DMS153 treated with DMSO at 0.1 percent for 48 hours (cell line): Measurements from ENCODE around the gene CELF4.

Experiments
- DNase-seq: peaks from one replicate; lab custom pipeline; 2025; ENCODE audit not compliant: unreplicated experiment; lab: John Stamatoyannopoulos, UW

CELF4 gene

GRCh38 chr18:37395631-37396030 lies 170.0 kb downstream of the CELF4 start:
- DNase-seq: no peak

GRCh38 chr18:37395138-37395537 lies 170.5 kb downstream of the CELF4 start:
- DNase-seq: no peak

DNA sequence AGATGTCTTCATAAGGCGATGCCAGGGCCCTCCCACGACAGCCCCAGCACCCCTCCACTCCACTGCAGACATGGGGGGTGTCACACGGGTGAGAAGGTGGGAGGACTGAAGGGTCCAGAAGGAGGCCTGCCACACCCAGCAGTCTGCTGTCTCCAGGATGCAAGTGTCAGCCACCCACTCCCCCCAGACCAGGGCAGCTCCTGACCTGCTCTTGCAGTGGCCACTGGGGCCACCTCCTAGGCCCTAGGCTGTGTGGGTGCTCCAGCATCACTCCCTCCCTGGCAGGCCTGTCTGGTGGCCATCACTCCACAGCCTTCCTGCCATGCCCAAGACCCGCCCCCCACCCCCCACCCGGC lies 171.0 kb downstream of the CELF4 start:
- DNase-seq: no peak

- DNase-seq: peak; percentile 24
These were observed 171.5 kb downstream of the CELF4 start for GRCh38 chr18:37393945-37394609.

DNA sequence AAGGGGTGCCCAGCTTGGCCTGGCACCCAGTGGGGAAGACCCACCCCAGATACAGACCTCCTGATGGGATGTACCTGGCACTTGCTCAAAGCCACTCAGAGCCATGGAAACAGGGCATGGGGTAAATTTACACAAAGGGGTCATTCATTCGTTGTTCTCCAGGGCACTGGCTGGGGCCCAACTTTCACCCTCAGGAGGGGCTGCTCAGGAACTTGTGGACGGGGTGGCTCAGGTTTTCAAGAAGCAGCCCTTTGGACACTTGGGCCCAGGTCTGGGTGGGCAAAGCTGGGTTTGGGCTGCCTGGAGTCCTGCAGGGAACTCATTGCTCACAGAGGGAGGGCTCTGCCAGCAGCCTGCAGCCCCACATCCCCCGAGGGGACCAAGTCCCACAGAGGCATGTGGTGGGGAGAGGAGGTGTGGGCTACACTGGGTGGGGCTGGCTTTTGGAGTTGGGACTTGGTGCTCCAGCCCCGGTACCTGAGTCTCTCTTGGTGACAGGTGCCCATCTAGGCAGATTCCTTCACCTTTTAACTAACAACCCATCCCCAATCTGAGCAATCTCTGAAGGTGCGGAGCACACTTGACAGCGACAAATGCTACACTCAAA lies 172.3 kb downstream of the CELF4 start:
- no peak for DNase-seq

GRCh38 chr18:37392648-37393047 lies 172.9 kb downstream of the CELF4 start:
- DNase-seq: no peak

DNA sequence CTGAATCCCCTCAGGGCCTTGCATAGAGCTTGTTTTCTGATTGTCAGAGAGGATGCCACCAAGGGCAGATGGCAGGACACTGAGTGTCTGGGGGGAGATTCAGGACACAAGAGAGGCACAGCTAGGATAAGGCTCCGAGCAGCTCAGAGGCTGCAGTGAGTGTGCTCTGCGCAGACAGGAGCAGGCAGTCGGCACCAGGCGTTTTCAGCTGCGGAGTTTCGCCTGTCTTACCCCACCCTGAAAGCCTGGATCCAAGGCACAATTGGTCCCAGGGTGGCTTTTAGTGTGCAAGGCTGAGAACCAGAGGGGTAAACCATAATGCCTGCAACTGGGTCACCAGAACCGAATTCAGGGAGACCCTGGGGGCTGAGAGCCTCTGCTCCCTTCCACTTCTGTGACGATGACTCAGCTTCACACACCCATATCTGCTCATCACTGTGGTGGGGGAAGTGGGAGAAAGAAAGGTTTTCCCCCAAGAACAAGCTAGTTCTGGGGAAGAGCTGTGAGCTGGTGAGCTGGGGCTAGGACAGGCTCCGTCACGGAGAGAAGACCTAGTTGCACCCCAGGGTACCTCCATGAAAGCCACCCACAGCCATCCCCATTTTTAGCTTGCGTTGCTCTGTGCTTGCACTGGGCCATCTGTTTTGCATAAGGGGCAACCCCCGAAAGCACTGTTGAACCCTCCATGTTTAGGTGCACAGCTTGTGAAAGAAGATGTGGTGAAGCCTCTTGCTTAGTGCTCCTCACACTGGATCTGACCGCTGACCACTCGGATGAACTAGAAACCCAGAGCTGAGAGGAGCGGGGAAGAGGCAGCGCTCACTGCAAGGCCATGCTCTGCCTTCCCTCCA lies 173.7 kb downstream of the CELF4 start:
- DNase-seq: no peak

DNA sequence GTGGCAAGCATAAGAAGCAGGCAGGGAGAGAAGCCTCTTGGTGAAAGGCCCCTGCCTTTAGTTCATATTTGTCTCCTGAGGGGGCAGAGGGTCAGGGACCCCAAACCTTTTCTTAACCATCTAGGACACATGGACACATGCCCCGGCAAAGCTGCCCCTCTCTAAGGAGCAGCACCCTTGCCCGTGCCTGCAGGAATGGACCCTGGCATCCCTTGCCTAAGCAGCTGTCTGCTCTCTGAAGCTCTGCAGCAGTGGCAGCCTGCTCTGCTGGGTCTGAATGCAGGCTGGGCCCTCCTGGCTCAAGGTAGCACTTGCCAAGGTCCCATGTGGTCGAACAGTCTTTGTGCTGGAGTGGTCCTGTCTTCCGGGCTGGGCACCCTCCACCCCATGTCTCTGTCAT lies 174.4 kb downstream of the CELF4 start:
- no peak for DNase-seq

- no peak for DNase-seq
These were observed 174.9 kb downstream of the CELF4 start for GRCh38 chr18:37390687-37391086.

GRCh38 chr18:37389684-37390368 lies 175.8 kb downstream of the CELF4 start:
- no peak for DNase-seq

GRCh38 chr18:37389041-37389440 lies 176.6 kb downstream of the CELF4 start:
- no peak for DNase-seq

- no peak for DNase-seq
These were observed 177.2 kb downstream of the CELF4 start for GRCh38 chr18:37388413-37388812.

- DNase-seq: no peak
These were observed 179.5 kb downstream of the CELF4 start for GRCh38 chr18:37385846-37386778.

DNA sequence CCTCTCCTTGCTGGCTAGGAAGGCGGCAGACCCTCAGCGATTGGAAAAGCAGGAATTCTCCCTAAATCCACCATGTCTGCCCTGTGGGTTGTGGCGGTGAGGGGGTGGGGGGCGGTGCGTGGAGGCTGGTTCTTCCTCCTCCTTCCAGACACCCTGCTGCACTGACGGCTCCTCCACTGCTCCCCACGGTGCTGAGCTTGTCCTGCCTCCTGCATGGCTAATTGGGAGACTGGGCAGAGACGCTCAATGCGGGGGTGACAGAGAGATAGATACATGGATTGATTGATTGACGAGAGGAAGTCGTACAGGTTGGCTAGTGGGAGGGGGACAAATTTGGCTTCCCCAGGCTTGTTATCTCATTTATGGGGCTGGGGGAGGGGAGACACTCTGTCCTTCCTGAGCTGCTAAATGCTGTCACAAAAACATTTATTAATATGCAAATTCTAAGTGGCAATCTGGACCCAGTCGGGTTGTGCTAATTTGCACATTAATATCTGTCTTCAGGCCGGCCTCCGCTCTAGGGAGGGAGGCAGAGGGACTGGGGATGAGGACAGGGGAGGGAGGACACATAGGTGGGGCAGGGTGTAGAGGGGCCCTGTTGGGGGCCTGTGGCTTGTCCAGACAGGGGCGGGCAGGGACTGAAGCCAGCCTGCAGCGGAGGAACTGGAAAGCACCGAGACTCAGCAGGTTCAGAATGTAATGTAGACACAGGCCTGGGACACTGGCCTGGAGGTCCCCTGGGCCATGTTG lies 181.6 kb downstream of the CELF4 start:
- no peak for DNase-seq

DNA sequence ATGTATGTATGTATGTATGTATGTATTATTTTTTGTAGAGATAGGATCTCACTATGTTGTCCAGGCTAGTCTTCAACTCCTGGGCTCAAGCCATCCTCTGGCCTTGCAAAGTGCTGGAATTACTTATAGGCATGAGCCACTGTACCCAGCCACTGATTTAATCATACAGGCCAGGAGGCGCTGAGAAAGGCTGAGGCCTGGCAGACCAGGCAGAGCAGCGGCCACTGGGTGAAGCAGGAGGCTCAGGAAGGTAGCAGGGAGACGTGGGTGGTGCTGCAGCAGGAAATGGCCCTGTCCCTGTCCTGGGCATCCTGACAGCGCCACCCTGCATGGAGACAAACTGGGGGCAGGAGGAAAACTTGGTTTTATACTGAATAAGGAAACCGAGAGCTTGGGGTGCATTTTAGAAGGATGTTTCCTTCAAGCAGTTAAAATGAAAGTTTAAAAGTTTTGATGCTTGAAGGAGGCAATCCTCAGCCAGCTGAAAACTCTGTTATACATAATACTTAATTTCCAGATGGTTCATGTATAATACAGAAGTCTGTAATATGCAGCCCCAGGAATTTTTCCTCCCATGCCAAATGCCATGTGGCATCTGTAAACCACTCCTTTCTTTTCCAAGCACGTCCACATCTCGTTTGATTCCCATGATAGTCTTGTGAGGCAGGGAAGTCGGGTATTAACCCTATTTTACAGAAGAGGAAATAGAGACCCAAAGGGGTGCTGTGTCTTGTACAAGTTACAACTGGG lies 182.4 kb downstream of the CELF4 start:
- no peak for DNase-seq

DNA sequence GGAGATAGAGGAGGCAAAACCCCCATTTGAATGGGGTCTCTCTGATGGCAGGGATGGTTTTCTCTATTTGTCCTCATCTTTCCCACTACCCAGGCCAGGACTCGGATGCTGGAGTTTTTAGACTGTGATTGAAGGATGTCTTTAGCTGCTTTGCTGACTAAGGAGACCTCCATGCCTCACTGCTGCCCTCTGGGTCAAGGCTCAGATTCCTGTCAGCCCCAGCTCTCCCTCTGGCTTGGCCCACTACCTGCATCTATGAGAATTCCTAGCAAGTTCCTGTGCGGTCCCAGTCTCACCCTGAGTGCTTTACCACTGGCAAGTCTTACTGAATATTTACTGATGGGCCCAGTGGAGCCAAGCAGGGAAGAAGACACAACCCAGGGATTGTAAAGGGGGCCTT lies 184.0 kb downstream of the CELF4 start:
- no peak for DNase-seq

DNA sequence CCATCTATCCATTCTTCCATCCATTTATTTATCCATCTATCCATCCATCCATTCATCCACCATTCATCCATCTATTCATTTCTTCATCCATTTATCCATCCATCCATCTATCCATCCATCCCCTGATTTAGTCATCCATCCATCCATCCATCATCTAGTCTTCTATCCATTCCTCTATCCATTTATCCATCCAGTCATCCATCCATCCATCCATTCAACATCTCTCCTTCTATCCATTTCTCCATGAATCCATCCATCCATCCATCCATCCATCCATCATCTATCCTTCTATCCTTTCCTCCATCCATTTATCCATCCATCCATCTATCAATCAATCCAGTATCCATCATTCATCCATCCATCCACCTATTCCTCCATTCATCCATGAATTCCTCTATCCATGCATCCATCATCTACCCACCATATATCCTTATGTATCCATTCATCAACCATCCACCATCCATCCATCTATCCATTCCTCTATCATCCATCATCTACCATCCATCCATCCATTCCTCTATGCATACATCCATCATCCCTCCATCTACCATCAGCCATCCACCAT lies 185.0 kb downstream of the CELF4 start:
- DNase-seq: no peak

- DNase-seq: no peak
These were observed 187.1 kb downstream of the CELF4 start for GRCh38 chr18:37378336-37379010.
